Testis (tissue), 3 donors: ENCODE data around the gene KIF17. TPM values are rescaled to one million over a fixed set of nuclear protein-coding genes. Genes with fewer than 3 reads are reported as not detected.

Source experiments
- DNase-seq: peaks from one replicate; pipeline ENCODE4 v3.0.0-alpha.2; 2019
- H3K27ac ChIP-seq, 2 donors: fragments of 200-600 bp; sonication (generic); one replicate each; pipeline ENCODE4 v1.5.1; 2019
- H3K27me3 ChIP-seq: fragments of 200-600 bp; sonication (generic); one replicate; pipeline ENCODE4 v1.5.1; 2019
- H3K36me3 ChIP-seq: fragments of 200-600 bp; sonication (generic); one replicate; pipeline ENCODE4 v1.5.1; 2017; ENCODE audit warnings: low read depth; ENCODE audit errors: missing control alignments
- H3K4me1 ChIP-seq: fragments of 200-600 bp; sonication (generic); one replicate; pipeline ENCODE4 v1.5.1; 2019
- H3K4me3 ChIP-seq, 2 donors: fragments of 200-600 bp; sonication (generic); one replicate each; pipeline ENCODE4 v1.5.1; 2017 to 2019
- H3K9me3 ChIP-seq: fragments of 200-600 bp; sonication (generic); one replicate; pipeline ENCODE4 v1.5.1; 2017
- CTCF ChIP-seq, 3 experiments: fragments of 450-650 bp in 2 of 3; fragments of 200-600 bp in 1 of 3; sonication (generic) in 1 of 3; IDR thresholded peaks; one replicate each; pipeline ENCODE4 v1.5.1; 2016 to 2019; ENCODE audit warnings: antibody characterized with exemption in 3 of 3, mild to moderate bottlenecking in 2 of 3, moderate library complexity in 1 of 3
- POLR2A ChIP-seq: fragments of 450-650 bp; IDR thresholded peaks from one replicate; pipeline ENCODE4 v1.6.1; 2017; ENCODE audit warnings: antibody characterized with exemption, mild to moderate bottlenecking, moderate library complexity
- WGBS, 2 donors: methylation state at CpG; one replicate each; pipeline ENCODE4 v1.1.5; 2018; 5-methylcytosine and 5-hydroxymethylcytosine counted together
- intact Hi-C: fragments of 100-400 bp; cut with DNase I; formaldehyde crosslinking; loops from one replicate; pipeline ENCODE4 v1.15.1; 2023; ENCODE audit warnings: low total_unique reads
- polyA plus RNA-seq: library from polyadenylated mRNA; stranded (reverse); fragments of 350-450 nt; fragmentation: Illumina TruSeq; extraction: RNeasy Lipid Tissue Mini Kit (QIAGEN cat#74804); gene quantifications from one replicate; pipeline ENCODE4 v1.2.3, GENCODE V29; 2014; ENCODE audit warnings: low read depth, low replicate concordance; ENCODE audit not compliant: insufficient read depth
- total RNA-seq, 2 donors: library from RNA; depleted of rRNA; stranded (reverse); fragments of >200 nt; gene quantifications; one replicate each; pipeline ENCODE4 v1.2.3, GENCODE V29; 2016

Gene KIF17
- total and polyA plus RNA-seq, 3 donors from 2014 or later: 36.1 to 80.2 (median 54.1) TPM

- Histone ChIP-seq H3K9me3 (no peaks in the 10 kb centered on the region), H3K4me3 (no peak overlapping the region), H3K4me1 (no peaks in the 10 kb centered on the region), H3K27ac (no peak overlapping the region), H3K36me3 (no peaks in the 10 kb centered on the region), H3K27me3 (no peaks in the 10 kb centered on the region)
- DNase-seq: no peak
- TF ChIP-seq CTCF (IDR thresholded peaks at IDR 0.05) (no peak), POLR2A (no peak)
- intact Hi-C loops: no loop called here
- WGBS, 2 donors: 95 to 96% methylated on average over 15 to 40 of the region's 41 CpGs
These were observed 13.2 kb downstream of the KIF17 start for GRCh38 chr1:20704390-20705202.

GRCh38 chr1:20703124-20703756 lies 14.6 kb downstream of the KIF17 start:
- 87 to 90% methylated on average over 4 of the region's 4 CpGs for WGBS, 2 donors
- DNase-seq: no peak
- TF ChIP-seq CTCF (IDR thresholded peaks at IDR 0.05) (no peak), POLR2A (no peak)
- intact Hi-C loops: no loop called here
- Histone ChIP-seq H3K4me1 (no peaks in the 10 kb centered on the region), H3K4me3 (no peak overlapping the region), H3K27ac (no peak overlapping the region), H3K36me3 (no peaks in the 10 kb centered on the region), H3K9me3 (no peaks in the 10 kb centered on the region), H3K27me3 (no peaks in the 10 kb centered on the region)

- 82 to 95% methylated on average over 1 of the region's 1 CpG for WGBS, 2 donors
- DNase-seq: no peak
- H3K4me3 ChIP-seq: no peak overlapping the region
These were observed 15.4 kb downstream of the KIF17 start for GRCh38 chr1:20702416-20702815.

GRCh38 chr1:20701847-20702246 lies 16.0 kb downstream of the KIF17 start:
- no peak for DNase-seq
- WGBS, 2 donors: 91 to 98% methylated on average over 5 of the region's 5 CpGs
- intact Hi-C loops: no loop called here
- no peak overlapping the region for H3K4me3 ChIP-seq
- no peaks in the 10 kb centered on the region for H3K36me3 ChIP-seq
- no peaks in the 10 kb centered on the region for H3K9me3 ChIP-seq
- H3K27me3 ChIP-seq: no peaks in the 10 kb centered on the region
- H3K27ac ChIP-seq: no peak overlapping the region
- TF ChIP-seq CTCF (IDR thresholded peaks at IDR 0.05) (no peak), POLR2A (no peak)
- peaks cover 5% of the 10 kb centered on the region for H3K4me1 ChIP-seq

More at GRCh38 chr1:20702416-20702815, 15.4 kb downstream of the KIF17 start:
- Histone ChIP-seq H3K27ac (no peak overlapping the region), H3K9me3 (no peaks in the 10 kb centered on the region), H3K4me1 (no peaks in the 10 kb centered on the region), H3K27me3 (no peaks in the 10 kb centered on the region), H3K36me3 (no peaks in the 10 kb centered on the region)
- intact Hi-C loops: no loop called here
- TF ChIP-seq POLR2A (no peak), CTCF (IDR thresholded peaks at IDR 0.05) (no peak)
